ENCODE measurements around the gene PPIE. TPM values are rescaled to one million over a fixed set of nuclear protein-coding genes. Genes with fewer than 3 reads are reported as not detected.

The PPIE gene
- total RNA-seq, 1 experiment from 2014 or later, result 73.8 TPM

DNA sequence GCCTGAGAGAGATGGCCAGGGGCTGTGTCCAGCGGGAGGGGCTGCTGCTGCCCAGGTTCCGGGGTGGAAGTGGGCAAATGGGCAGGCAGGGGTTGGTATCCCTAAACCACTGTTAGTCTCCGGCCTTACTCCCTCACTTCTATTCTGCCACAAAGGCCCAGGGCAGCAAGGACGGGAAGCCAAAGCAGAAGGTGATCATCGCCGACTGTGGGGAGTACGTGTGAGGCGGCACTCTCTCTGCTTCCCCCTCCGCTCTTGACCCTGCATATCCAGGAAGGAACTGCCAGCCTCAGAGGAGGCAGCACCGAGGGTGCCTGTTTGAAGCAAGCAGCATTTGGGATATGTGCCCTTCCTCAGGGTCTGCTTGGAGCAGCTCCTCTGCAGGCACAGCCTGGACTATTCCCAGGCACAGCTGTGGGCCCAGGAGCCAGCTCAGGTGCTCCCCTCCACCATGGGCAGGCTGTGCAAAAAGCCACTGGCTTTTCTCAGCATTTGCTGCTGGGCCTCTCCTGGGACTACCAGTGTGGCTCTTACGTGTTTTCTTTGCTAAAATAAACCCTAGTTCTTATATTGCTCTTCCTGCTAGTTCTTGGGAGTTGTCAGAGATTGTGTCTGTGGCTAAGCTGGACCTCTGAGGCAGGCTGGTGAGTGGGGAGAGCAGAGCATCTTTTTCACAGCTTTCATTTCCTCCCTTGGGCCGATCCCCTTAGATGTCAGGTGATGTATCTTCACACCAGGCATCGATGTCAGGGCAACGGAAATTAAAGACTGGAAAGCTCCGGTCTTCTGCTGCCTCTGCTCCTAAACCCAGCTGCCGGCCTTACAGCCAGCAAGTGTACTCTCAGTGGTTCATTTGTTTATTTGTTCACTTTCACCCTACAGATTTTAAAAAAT, 14.7 kb downstream of the PPIE start:
- BruUV-seq (replicated peaks), result no TSS peak
- CTCF ChIA-PET, result no interaction called here

More for the DNA sequence above, 14.7 kb downstream of the PPIE start:
- no peaks in the 10 kb centered on the region for H3K27me3 ChIP-seq (ENCODE audit: insufficient read depth, low read length)
- ATAC-seq, result no peak
- H4K20me1 ChIP-seq (ENCODE audit: insufficient read depth), result no peaks in the 10 kb centered on the region
- H3K4me2 ChIP-seq (ENCODE audit: low read length), result no peak overlapping the region
- H3K27ac ChIP-seq (ENCODE audit: low read depth, low read length), result no peak overlapping the region
- no peak overlapping the region for H3K4me3 ChIP-seq (replicated peaks in 1 of 2; ENCODE audit: low read depth in 1 of 2, low read length in 2 of 2)
- H3K36me3 ChIP-seq (ENCODE audit: control insufficient read depth in 1 of 2, insufficient read depth in 2 of 2, low read length in 2 of 2), result peaks cover 52 to 76% of the 10 kb centered on the region in 2 experiments; a peak in 3 of 4 replicates
- ChIA-PET POLR2A (no interaction called here), RAD21 (ENCODE audit: low non-redundant PET in 1 of 2, low total read pairs in 2 of 2, uncharacterized antibody in 2 of 2, unreplicated experiment in 2 of 2) (no interaction called here)
- no peaks in the 10 kb centered on the region for H3K9me2 ChIP-seq (ENCODE audit: insufficient read depth)
- no peak overlapping the region for H2AFZ ChIP-seq (ENCODE audit: low read depth, low read length, poor library complexity, severe bottlenecking)
- no peaks in the 10 kb centered on the region for H3K4me1 ChIP-seq (ENCODE audit: control insufficient read depth in 1 of 2, insufficient read depth in 2 of 2, low read length in 2 of 2)
- no peak for TF ChIP-seq ELF1 (IDR thresholded peaks at IDR 0.05; ENCODE audit: borderline replicate concordance, low read depth)
- TF ChIP-seq JUND (IDR thresholded peaks at IDR 0.05), result no peak
- TF ChIP-seq EZH2 (IDR thresholded peaks at IDR 0.05), result no peak
- TF ChIP-seq POLR2AphosphoS5 (IDR thresholded peaks at IDR 0.05; ENCODE audit: low read depth, low read length), result no peak
- no peak for TF ChIP-seq CEBPB (IDR thresholded peaks at IDR 0.05; ENCODE audit: low read depth)
- no peak for TF ChIP-seq EZH2phosphoT487 (IDR thresholded peaks at IDR 0.05; ENCODE audit: borderline replicate concordance)
- TF ChIP-seq YY1 (IDR thresholded peaks at IDR 0.05; ENCODE audit: extremely low read depth, insufficient replicate concordance, low read depth, low read length), result no peak
- TF ChIP-seq CBX3 (IDR thresholded peaks at IDR 0.05; ENCODE audit: low read depth), result no peak
- TF ChIP-seq ATF3 (IDR thresholded peaks at IDR 0.05), result no peak
- TF ChIP-seq, protein P1, sequence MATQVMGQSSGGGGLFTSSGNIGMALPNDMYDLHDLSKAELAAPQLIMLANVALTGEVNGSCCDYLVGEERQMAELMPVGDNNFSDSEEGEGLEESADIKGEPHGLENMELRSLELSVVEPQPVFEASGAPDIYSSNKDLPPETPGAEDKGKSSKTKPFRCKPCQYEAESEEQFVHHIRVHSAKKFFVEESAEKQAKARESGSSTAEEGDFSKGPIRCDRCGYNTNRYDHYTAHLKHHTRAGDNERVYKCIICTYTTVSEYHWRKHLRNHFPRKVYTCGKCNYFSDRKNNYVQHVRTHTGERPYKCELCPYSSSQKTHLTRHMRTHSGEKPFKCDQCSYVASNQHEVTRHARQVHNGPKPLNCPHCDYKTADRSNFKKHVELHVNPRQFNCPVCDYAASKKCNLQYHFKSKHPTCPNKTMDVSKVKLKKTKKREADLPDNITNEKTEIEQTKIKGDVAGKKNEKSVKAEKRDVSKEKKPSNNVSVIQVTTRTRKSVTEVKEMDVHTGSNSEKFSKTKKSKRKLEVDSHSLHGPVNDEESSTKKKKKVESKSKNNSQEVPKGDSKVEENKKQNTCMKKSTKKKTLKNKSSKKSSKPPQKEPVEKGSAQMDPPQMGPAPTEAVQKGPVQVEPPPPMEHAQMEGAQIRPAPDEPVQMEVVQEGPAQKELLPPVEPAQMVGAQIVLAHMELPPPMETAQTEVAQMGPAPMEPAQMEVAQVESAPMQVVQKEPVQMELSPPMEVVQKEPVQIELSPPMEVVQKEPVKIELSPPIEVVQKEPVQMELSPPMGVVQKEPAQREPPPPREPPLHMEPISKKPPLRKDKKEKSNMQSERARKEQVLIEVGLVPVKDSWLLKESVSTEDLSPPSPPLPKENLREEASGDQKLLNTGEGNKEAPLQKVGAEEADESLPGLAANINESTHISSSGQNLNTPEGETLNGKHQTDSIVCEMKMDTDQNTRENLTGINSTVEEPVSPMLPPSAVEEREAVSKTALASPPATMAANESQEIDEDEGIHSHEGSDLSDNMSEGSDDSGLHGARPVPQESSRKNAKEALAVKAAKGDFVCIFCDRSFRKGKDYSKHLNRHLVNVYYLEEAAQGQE (IDR thresholded peaks at IDR 0.05; ENCODE audit: low read depth), result no peak
- TF ChIP-seq ZBTB33 (IDR thresholded peaks at IDR 0.05; ENCODE audit: extremely low read depth, insufficient replicate concordance, low read length), result no peak
- no peak for TF ChIP-seq POLR2A (IDR thresholded peaks at IDR 0.05; ENCODE audit: borderline replicate concordance, extremely low read depth, insufficient read depth, insufficient read length)
- no peak for TF ChIP-seq ZNF274 (IDR thresholded peaks at IDR 0.05; ENCODE audit: low read depth, low read length)
- TF ChIP-seq ZFX (IDR thresholded peaks at IDR 0.05), result no peak
- TF ChIP-seq FOSL1 (IDR thresholded peaks at IDR 0.05; ENCODE audit: low read depth), result no peak
- no peak for TF ChIP-seq SIN3A (IDR thresholded peaks at IDR 0.05; ENCODE audit: low read depth)
- no peak for TF ChIP-seq MAX (IDR thresholded peaks at IDR 0.05)
- 0 out of 2 replicates have a peak, but pooled peaks cover 2% of the 10 kb centered on the region for H3K79me2 ChIP-seq (ENCODE audit: insufficient read depth, low read length)
- DNase-seq (ENCODE audit: low read depth, low spot score), result no peak
- no peak overlapping the region for H3K9ac ChIP-seq (ENCODE audit: low read length)
- intact Hi-C loops (cut with micrococcal nuclease), result no loop called here
- no peaks in the 10 kb centered on the region for H3K9me3 ChIP-seq (ENCODE audit: control insufficient read depth in 1 of 2, insufficient read depth in 1 of 2, low read depth in 1 of 2, low read length in 2 of 2)

Measured in HCT116 (cell line).